Measurements from ENCODE around the gene TSNAX.

The TSNAX gene

DNA sequence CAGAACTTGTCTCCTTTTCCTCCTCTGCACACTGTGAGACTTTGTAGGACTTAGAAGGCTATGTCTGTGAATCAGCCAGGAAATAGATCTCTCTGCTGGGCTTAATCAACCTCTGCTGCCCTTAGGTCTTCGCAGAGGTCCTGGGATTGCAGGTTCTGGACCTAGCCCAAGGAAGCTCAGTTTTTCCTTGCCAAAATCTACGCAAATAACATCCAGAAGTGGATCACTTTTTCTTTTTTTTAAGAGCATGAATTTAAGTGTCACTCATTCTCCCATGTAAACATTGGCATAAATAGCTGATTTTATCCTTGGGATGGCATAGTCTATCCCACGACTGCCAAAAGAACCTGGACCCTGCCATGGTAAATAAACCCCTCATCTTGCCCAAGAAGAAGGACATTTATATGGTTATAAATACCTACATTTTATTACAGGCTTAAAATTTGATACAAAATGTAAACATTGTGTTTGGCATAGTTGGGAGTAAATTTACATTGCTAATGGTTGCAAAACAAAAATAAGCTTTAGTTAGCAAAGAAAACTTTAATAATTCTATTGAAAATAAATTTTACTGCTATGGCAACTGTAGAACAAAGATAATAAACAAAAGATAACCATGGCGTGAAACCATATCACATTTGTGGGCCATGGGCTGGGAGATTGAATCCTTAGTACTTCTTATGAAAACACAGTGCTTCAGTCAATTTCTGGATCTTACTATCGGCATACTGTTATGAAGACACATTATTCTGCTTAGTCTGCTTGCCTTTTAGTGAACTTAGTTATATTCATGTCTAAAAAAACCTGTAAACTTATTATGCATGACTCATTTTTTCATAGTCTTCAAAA, 73.6 kb downstream of the TSNAX start:
- no peak for DNase-seq (ENCODE audit: low spot score)

DNA sequence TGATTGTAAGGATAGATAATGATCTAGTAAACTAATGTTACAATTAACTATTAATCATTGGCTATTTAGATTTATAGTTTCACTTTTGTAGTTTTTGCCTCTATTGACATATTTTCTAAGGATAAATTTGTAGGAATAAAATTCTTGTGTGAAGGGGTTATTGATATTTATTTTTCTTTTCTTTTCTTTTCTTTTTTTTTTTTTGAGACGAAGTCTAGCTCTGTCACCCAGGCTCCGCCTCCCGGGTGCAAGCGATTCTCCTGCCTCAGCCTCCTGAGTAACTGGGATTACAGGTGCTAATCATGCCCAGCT, 74.2 kb downstream of the TSNAX start:
- no peak for DNase-seq (ENCODE audit: low spot score)

DNA sequence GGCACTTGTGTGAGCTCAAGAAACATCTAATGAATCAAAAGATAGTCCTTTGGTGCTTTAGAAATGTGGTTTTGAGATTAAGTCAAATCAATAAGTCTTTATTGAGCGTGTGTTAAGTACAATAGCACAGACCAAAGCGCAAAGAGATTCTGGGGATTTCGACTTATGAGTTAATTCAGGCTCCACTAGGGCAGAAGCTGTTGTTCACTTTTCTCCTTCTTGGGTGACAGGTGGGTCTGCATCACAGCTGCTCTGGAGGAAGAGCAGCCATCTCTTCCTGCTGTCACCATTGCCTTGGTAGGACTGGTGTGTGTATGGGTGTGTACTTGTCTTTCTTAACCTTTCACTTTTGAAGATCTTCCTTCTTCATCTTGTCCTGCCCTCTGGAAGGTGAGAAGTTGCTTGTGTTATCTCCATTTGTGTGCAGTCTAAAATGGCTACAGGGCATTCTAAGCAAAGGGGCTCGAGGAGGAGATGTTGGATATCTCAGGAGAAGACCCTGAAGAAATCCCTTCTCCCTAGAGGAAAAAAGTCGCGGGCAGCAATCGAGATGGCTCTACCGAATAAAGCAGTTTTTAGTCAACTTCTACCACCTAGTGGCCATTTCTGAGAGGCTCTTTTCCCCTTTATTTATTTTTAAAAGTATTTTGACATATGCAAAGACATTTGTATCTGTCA, 75.3 kb downstream of the TSNAX start:
- peak; percentile 73 for DNase-seq (ENCODE audit: low spot score)

DNA sequence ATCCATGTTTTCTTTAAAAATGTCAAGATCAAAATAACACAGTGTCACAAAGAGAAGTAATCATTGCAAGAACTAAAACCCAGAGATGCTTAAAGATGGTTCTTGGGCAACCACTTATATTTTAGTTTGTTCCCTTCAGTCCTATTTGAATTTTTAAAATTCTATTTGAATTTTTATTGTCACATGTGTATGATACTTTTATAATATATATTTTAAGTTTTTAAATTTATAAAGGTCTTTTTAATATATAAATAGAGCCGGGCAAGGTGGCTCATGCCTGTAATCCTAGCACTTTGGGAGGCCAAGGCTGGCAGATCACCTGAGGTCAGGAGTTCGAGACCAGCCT, 75.8 kb downstream of the TSNAX start:
- no peak for DNase-seq (ENCODE audit: low spot score)

DNA sequence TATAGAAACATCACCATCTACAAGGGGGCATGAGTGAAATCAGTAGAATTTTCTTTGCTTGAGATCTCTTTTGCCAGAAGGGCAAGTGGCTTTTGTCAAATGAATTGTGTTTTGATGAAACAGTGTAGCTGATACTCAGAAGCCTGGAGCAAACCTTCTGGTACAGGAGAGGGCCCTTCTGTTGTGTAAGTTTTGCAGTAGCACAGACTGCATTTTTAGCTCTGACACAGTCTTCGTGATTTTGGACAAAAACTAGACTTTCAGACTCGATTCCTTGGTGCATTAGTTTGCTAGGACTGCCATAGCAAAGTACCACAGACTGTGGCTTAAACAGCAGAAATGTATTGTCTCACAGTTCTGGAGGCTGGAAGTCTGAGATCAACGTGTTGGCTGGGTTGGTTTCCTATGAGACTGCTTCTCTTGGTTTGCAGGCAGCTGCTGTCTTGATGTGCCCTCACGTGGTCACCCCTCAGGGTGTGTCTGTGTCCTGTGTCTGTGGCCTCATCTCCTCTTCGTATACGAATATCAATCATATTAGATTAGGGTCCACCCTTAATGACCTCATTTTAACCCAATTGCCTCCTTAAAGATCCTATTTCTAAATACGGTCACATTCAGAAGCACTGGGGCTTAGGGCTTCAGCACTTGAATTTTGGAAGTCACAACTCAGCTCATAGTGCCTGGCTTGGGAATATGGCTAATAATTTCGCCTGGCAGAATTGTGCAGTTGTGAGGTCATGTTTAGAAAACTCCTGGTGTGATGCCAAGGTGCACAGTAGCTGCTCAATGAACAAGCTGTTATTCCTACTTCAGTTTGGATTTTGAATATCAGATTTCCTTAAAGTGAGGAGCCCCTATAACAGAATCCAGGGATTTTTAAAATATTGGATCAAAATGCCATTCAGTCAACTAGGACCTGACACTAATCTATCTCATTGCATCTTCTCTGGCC, 77.0 kb downstream of the TSNAX start:
- no peak for DNase-seq (ENCODE audit: low spot score)

DNA sequence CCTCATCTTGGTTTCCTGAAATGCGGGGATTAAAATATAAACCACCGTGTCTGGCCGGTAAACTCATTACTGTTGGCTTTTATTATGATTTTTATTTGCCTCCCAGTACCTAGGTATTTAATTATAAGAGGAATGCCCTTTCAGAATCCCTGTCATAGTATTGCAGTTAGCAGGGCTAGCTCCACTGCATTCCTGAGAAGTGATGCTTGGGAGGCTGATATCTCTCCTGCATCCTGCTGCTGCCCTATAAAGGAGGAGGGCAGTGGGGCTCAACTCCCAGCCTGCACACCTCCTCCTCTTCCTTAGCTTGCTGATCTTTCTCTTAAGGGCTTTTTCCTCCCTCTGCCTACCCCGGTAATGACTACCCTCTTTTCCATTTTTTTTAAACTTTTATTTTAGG, 78.2 kb downstream of the TSNAX start:
- no peak for DNase-seq (ENCODE audit: low spot score)

DNA sequence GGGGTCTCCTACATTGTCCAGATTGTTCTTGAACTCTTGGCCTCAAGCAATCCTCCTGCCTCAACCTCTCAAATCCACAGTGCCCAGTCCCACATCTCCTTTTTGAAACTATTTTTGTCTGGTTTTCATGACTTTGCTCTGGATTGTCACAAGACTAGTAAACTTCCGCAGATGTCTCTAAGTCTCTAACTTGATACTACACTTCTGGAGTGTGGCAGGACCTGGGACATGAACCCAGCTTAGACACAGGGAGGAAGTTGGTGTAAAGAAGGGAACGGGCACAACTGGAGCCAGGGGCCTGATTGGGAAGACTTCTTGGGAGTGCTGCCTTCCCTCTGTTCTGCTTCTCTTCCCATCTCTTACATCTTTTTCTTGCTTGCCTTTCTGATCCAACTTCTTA, 81.9 kb downstream of the TSNAX start:
- DNase-seq (ENCODE audit: low spot score) = no peak

DNA sequence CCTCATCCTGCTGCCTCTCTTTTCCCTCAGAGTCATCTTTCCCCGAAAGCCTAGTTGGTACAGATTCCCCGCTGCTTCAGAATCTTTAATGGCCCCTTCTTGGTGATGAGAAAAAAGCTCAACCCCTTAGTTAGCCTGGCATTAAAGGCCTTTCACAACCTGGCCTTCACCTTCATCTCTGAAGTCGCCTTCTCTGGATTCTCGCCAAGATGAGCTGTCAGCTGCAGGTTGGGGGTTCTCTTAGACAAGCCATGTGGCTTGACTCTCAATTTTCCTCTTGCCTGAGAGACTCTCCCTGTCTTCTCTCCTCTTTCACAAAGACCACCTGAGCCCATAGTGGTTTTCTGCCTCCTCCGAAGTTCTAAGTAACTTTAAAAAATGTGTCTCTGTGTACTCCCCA, 82.6 kb downstream of the TSNAX start:
- no peak for DNase-seq (ENCODE audit: low spot score)

DNA sequence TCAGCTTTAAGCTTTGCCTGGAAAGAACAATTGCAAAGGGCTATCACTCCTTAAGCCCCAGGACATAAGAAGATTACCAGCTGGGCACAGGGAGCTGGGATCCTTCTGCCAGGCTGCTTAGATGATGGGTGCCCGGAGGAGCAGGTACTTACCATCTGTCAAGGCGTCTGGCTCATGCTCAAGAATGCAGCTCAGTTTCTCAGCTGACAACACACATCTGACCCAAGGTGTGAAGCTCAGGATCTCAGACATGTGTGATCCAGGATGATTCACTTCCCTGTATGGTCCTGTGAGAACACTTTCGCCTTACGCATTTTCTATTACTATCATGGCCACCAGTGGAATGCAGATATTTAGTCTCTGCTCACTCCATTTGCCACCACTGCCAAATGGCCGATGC, 83.4 kb downstream of the TSNAX start:
- DNase-seq (ENCODE audit: low spot score) = no peak

DNA sequence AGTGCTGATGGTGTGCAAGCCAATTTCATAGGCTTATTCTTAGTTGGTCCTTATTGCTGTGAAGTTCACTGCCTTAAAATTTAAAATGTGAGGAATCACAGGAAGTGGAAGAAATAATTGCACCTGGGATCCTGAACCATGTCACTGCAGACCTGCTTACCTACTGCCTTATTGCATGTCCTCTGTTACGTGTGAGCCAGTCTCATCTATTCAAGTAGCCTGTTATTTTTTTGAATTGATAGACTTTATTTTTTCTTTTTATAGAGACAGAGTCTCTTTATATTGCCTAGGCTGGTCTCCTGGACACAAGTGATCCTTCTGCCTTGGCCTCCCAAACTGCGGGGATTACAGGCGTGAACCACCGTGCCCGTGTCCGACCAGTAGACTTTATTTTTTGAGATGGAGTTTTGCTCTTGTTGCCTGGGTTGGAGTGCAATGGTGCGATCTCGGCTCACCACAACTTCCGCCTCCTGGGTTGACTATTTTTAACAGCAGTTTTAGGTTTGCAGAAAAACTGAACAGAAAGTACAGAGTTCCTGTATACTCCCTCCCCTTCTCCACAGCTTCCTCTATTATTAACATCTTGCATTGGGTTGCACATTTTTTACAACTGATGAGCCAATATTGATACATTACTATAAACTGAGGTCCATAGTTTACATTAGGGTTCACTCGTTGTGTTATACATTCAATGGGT, 84.1 kb downstream of the TSNAX start:
- DNase-seq (ENCODE audit: low spot score) = no peak

DNA sequence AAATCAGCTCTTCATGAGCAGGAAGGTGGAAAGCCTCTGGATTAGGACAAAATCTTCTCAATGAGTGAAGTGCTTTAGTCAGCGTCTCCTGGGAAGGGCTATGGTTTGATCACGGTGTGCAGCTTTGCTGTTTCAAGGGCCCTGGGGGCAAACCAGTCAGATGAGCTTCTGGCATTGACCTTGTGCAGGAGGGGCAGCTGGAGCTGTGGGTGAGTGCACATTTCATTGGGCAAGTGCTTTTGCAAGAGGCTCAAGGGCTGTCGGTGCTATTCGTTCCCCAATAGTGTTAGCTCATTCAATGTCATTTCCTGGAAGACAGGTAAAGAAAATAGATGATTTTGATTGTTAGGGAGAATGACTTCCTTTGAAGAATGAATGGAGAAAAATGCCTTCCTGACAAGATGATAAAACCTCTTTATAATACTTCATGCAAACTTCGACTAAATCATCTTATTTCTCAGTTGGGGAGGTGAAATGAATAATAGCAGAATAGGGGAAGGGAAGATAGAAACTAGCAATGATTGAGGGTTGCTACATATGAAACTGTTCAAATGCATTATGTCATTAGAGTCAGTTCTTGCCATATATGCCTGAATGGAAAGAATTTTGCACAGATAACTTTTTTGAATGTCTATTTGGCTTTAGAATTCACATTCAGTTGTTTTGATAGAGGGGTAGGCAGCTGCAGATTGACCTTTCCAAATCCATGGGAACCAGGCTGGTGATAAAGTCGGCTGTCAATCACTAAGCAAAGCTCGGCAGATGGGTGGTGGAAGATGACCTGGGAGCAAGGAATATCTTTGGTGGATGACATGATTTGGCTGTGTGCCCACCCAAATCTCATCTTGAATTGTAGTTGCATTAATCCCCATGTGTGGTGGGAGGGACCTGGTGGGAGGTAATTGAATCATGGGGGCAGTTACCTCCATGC, 85.2 kb downstream of the TSNAX start:
- no peak for DNase-seq (ENCODE audit: low spot score)

Data from SW480 (cell line).